Skeletal muscle satellite cell (primary cell): ENCODE results near the gene CLDN10.
"Not testable (repeated sequence)": the region's sequence is repeated elsewhere in the genome, so short reads cannot be mapped to it uniquely, and the experiment has no call there.

Source experiments
- H3K27me3 ChIP-seq: 2 replicates; pipeline ENCODE4 v1.7.0; 2013; ENCODE audit warnings: low read length; ENCODE audit not compliant: control insufficient read depth, insufficient read depth
- H3K36me3 ChIP-seq: 2 replicates; pipeline ENCODE4 v1.7.0; 2013; ENCODE audit warnings: mild to moderate bottlenecking, control low read depth, low read length; ENCODE audit not compliant: insufficient read depth
- H3K4me1 ChIP-seq: 2 replicates; pipeline ENCODE4 v1.7.0; 2013; ENCODE audit warnings: low read length; ENCODE audit not compliant: control insufficient read depth, insufficient read depth
- H3K4me2 ChIP-seq: 2 replicates; pipeline ENCODE4 v1.7.0; 2013; ENCODE audit warnings: mild to moderate bottlenecking, low read length
- H3K4me3 ChIP-seq: 2 replicates; pipeline ENCODE4 v1.7.0; 2013; ENCODE audit warnings: low read length
- H3K9ac ChIP-seq: 2 replicates; pipeline ENCODE4 v1.7.0; 2013; ENCODE audit warnings: mild to moderate bottlenecking, low read depth, low read length, moderate library complexity
- H3K9me3 ChIP-seq: replicated peaks from 2 replicates; pipeline ENCODE4 v1.7.0; 2013; ENCODE audit warnings: mild to moderate bottlenecking, control low read depth, low read length

CLDN10 gene

GRCh38 chr13:95565758-95566157 is 13.2 kb downstream of the CLDN10 start:
- not testable (repeated sequence) for H3K4me3 ChIP-seq, H3K9ac ChIP-seq, H3K27me3 ChIP-seq, H3K9me3 ChIP-seq, H3K36me3 ChIP-seq, H3K4me2 ChIP-seq
- H3K4me1 ChIP-seq: peaks cover 10% of the 10 kb centered on the region

GRCh38 chr13:95568131-95568530 is 15.6 kb downstream of the CLDN10 start:
- Histone ChIP-seq H3K27me3 (peaks cover 4% of the 10 kb centered on the region), H3K4me1 (peaks cover 10% of the 10 kb centered on the region), H3K4me2 (no peak overlapping the region), H3K9me3 (no peaks in the 10 kb centered on the region), H3K9ac (no peak overlapping the region), H3K4me3 (no peak overlapping the region), H3K36me3 (no peaks in the 10 kb centered on the region)

- H3K27me3 ChIP-seq: no peaks in the 10 kb centered on the region
- H3K9ac ChIP-seq: no peak overlapping the region
- peaks cover 4% of the 10 kb centered on the region for H3K4me1 ChIP-seq
- H3K4me2 ChIP-seq: no peak overlapping the region
- H3K4me3 ChIP-seq: no peak overlapping the region
- H3K9me3 ChIP-seq: no peaks in the 10 kb centered on the region
- no peaks in the 10 kb centered on the region for H3K36me3 ChIP-seq
These were observed 17.5 kb downstream of the CLDN10 start for GRCh38 chr13:95570016-95570415.

- Histone ChIP-seq H3K36me3 (peaks cover 8% of the 10 kb centered on the region), H3K9ac (no peak overlapping the region), H3K4me2 (no peak overlapping the region), H3K4me1 (no peaks in the 10 kb centered on the region), H3K4me3 (no peak overlapping the region), H3K9me3 (no peaks in the 10 kb centered on the region), H3K27me3 (no peaks in the 10 kb centered on the region)
These were observed 19.4 kb downstream of the CLDN10 start for GRCh38 chr13:95571941-95572340.

- Histone ChIP-seq H3K27me3 (no peaks in the 10 kb centered on the region), H3K4me3 (no peak overlapping the region)
These were observed 20.7 kb downstream of the CLDN10 start for GRCh38 chr13:95573221-95573620.

GRCh38 chr13:95579303-95579702 is 26.8 kb downstream of the CLDN10 start:
- Histone ChIP-seq H3K36me3 (peaks cover 56% of the 10 kb centered on the region), H3K9ac (no peak overlapping the region), H3K9me3 (no peaks in the 10 kb centered on the region), H3K27me3 (no peaks in the 10 kb centered on the region), H3K4me2 (no peak overlapping the region), H3K4me1 (no peaks in the 10 kb centered on the region), H3K4me3 (no peak overlapping the region)

More at GRCh38 chr13:95573221-95573620, 20.7 kb downstream of the CLDN10 start:
- no peak overlapping the region for H3K9ac ChIP-seq
- H3K4me1 ChIP-seq: no peaks in the 10 kb centered on the region
- H3K9me3 ChIP-seq: no peaks in the 10 kb centered on the region
- no peak overlapping the region for H3K4me2 ChIP-seq
- H3K36me3 ChIP-seq: peaks cover 18% of the 10 kb centered on the region

GRCh38 chr13:95585867-95586266 is 33.3 kb downstream of the CLDN10 start:
- Histone ChIP-seq H3K9me3 (no peaks in the 10 kb centered on the region), H3K4me1 (peaks cover 11% of the 10 kb centered on the region), H3K4me2 (no peak overlapping the region), H3K9ac (no peak overlapping the region), H3K27me3 (no peaks in the 10 kb centered on the region), H3K36me3 (peaks cover 76% of the 10 kb centered on the region), H3K4me3 (no peak overlapping the region)

- Histone ChIP-seq H3K9me3 (no peaks in the 10 kb centered on the region), H3K4me3 (no peak overlapping the region), H3K4me2 (no peak overlapping the region), H3K9ac (no peak overlapping the region), H3K4me1 (peaks cover 11% of the 10 kb centered on the region), H3K36me3 (peaks cover 68% of the 10 kb centered on the region), H3K27me3 (no peaks in the 10 kb centered on the region)
These were observed 35.6 kb downstream of the CLDN10 start for GRCh38 chr13:95588134-95588533.

GRCh38 chr13:95588721-95589120 is 36.2 kb downstream of the CLDN10 start:
- Histone ChIP-seq H3K9me3 (no peaks in the 10 kb centered on the region), H3K4me3 (no peak overlapping the region), H3K9ac (no peak overlapping the region), H3K27me3 (no peaks in the 10 kb centered on the region), H3K4me2 (no peak overlapping the region), H3K4me1 (peaks cover 11% of the 10 kb centered on the region), H3K36me3 (peaks cover 69% of the 10 kb centered on the region)

- peaks cover 39% of the 10 kb centered on the region for H3K36me3 ChIP-seq
- H3K4me1 ChIP-seq: peaks cover 5% of the 10 kb centered on the region
- H3K9me3 ChIP-seq: no peaks in the 10 kb centered on the region
- no peak overlapping the region for H3K4me2 ChIP-seq
- H3K4me3 ChIP-seq: no peak overlapping the region
- no peak overlapping the region for H3K9ac ChIP-seq
- no peaks in the 10 kb centered on the region for H3K27me3 ChIP-seq
These were observed 40.9 kb downstream of the CLDN10 start for GRCh38 chr13:95593462-95593861.

- H3K4me3 ChIP-seq: no peak overlapping the region
- peaks cover 29% of the 10 kb centered on the region for H3K36me3 ChIP-seq
- H3K9ac ChIP-seq: no peak overlapping the region
- no peaks in the 10 kb centered on the region for H3K27me3 ChIP-seq
- H3K4me2 ChIP-seq: no peak overlapping the region
- H3K4me1 ChIP-seq: no peaks in the 10 kb centered on the region
- H3K9me3 ChIP-seq: no peaks in the 10 kb centered on the region
These were observed 44.2 kb downstream of the CLDN10 start for GRCh38 chr13:95596701-95597100.

- H3K9me3 ChIP-seq: no peaks in the 10 kb centered on the region
- H3K9ac ChIP-seq: no peak overlapping the region
- no peaks in the 10 kb centered on the region for H3K27me3 ChIP-seq
- H3K4me2 ChIP-seq: no peak overlapping the region
- H3K36me3 ChIP-seq: peaks cover 28% of the 10 kb centered on the region
- H3K4me3 ChIP-seq: no peak overlapping the region
- peaks cover 24% of the 10 kb centered on the region for H3K4me1 ChIP-seq
These were observed 48.7 kb downstream of the CLDN10 start for GRCh38 chr13:95601216-95601615.
